SK-N-SH treated with all-trans-retinoic acid at 6 μM for 48 hours (cell line): ENCODE results near the gene ASF1A.

Experiments
- ATAC-seq: fragments of 200-7000 bp; cut with Tn5 transposase; 3 replicates; pipeline ENCODE4 v1.9.1; 2020; ENCODE audit warnings: mild to moderate bottlenecking, moderate library complexity
- ARNTL ChIP-seq: fragments of 450-650 bp; formaldehyde crosslinking; IDR thresholded peaks from 2 replicates; pipeline ENCODE4 v1.5.0; 2020; ENCODE audit warnings: low read depth, mild to moderate bottlenecking, moderate library complexity, borderline replicate concordance
- BACH2 ChIP-seq: fragments of 250-450 bp; sonication (Bioruptor Pico); IDR thresholded peaks from 2 replicates; pipeline ENCODE4 v1.9.0; 2021; ENCODE audit warnings: mild to moderate bottlenecking, borderline replicate concordance
- CREB5 ChIP-seq: fragments of 250-450 bp; sonication (Bioruptor Pico); IDR thresholded peaks from 2 replicates; pipeline ENCODE4 v1.5.1; 2020; ENCODE audit warnings: low read depth, mild to moderate bottlenecking, moderate library complexity
- CSRNP3 ChIP-seq: fragments of 250-450 bp; sonication (Bioruptor Pico); IDR thresholded peaks from 2 replicates; pipeline ENCODE4 v1.5.1; 2021; ENCODE audit warnings: mild to moderate bottlenecking, moderate library complexity
- ESRRG ChIP-seq: fragments of 250-450 bp; sonication (Bioruptor Pico); IDR thresholded peaks from 2 replicates; pipeline ENCODE4 v1.6.1; 2021; ENCODE audit warnings: mild to moderate bottlenecking
- ISL1 ChIP-seq: fragments of 250-450 bp; sonication (Bioruptor Pico); IDR thresholded peaks from 2 replicates; pipeline ENCODE4 v2.1.2; 2022; ENCODE audit warnings: mild to moderate bottlenecking, moderate library complexity
- OSR1 ChIP-seq: fragments of 250-450 bp; sonication (Bioruptor Pico); IDR thresholded peaks from 2 replicates; pipeline ENCODE4 v1.8.0; 2022; ENCODE audit warnings: moderate library complexity, mild to moderate bottlenecking, inconsistent platforms
- PPARA ChIP-seq: fragments of 250-450 bp; sonication (Bioruptor Pico); IDR thresholded peaks from 2 replicates; pipeline ENCODE4 v1.5.0; 2020; ENCODE audit warnings: mild to moderate bottlenecking, borderline replicate concordance
- RARB ChIP-seq: fragments of 250-450 bp; sonication (Bioruptor Pico); IDR thresholded peaks from 2 replicates; pipeline ENCODE4 v1.8.0; 2021; ENCODE audit warnings: mild to moderate bottlenecking, moderate library complexity
- SNAI2 ChIP-seq: fragments of 250-450 bp; sonication (Bioruptor Pico); IDR thresholded peaks from 2 replicates; pipeline ENCODE4 v1.5.0; 2020; ENCODE audit warnings: mild to moderate bottlenecking, moderate library complexity
- TSHZ2 ChIP-seq: fragments of 250-450 bp; sonication (Bioruptor Pico); IDR thresholded peaks from 2 replicates; pipeline ENCODE4 v1.5.0; 2020; ENCODE audit warnings: mild to moderate bottlenecking, moderate library complexity
- ZC3H10 ChIP-seq: fragments of 250-450 bp; sonication (Bioruptor Pico); IDR thresholded peaks from 2 replicates; pipeline ENCODE4 v1.5.1; 2021; ENCODE audit warnings: mild to moderate bottlenecking, moderate library complexity
- ZFP3 ChIP-seq: fragments of 250-450 bp; sonication (Bioruptor Pico); IDR thresholded peaks from 2 replicates; pipeline ENCODE4 v1.5.0; 2020; ENCODE audit warnings: mild to moderate bottlenecking, moderate library complexity
- ZFP30 ChIP-seq: fragments of 450-650 bp; formaldehyde crosslinking; IDR thresholded peaks from 2 replicates; pipeline ENCODE4 v1.5.0; 2022; ENCODE audit warnings: mild to moderate bottlenecking, moderate library complexity
- ZNF565 ChIP-seq: fragments of 450-650 bp; formaldehyde crosslinking; conservative IDR thresholded peaks from 2 replicates; pipeline ENCODE4 v1.5.0; 2020; ENCODE audit warnings: low read depth, mild to moderate bottlenecking, moderate library complexity
- ZNF8 ChIP-seq: fragments of 450-650 bp; formaldehyde crosslinking; IDR thresholded peaks from 2 replicates; pipeline ENCODE4 v1.5.0; 2020; ENCODE audit warnings: mild to moderate bottlenecking, moderate library complexity
- TF ChIP-seq, protein P1 (sequence below): fragments of 250-450 bp; sonication (Bioruptor Pico); IDR thresholded peaks from 2 replicates; pipeline ENCODE4 v1.8.0; 2020; ENCODE audit warnings: mild to moderate bottlenecking, moderate library complexity, borderline replicate concordance
- TF ChIP-seq, protein P2 (sequence below): fragments of 250-450 bp; sonication (Bioruptor Pico); IDR thresholded peaks from 2 replicates; pipeline ENCODE4 v1.8.0; 2021; ENCODE audit warnings: low read depth, mild to moderate bottlenecking, moderate library complexity, borderline replicate concordance

The ASF1A gene

GRCh38 chr6:118914598-118914997, 20.6 kb downstream of the ASF1A start:
- no peak for ATAC-seq
- no peak for TF ChIP-seq ISL1
- TF ChIP-seq TSHZ2: no peak
- TF ChIP-seq ZC3H10 (CRISPR knock-in tag): no peak
- TF ChIP-seq, protein P1, sequence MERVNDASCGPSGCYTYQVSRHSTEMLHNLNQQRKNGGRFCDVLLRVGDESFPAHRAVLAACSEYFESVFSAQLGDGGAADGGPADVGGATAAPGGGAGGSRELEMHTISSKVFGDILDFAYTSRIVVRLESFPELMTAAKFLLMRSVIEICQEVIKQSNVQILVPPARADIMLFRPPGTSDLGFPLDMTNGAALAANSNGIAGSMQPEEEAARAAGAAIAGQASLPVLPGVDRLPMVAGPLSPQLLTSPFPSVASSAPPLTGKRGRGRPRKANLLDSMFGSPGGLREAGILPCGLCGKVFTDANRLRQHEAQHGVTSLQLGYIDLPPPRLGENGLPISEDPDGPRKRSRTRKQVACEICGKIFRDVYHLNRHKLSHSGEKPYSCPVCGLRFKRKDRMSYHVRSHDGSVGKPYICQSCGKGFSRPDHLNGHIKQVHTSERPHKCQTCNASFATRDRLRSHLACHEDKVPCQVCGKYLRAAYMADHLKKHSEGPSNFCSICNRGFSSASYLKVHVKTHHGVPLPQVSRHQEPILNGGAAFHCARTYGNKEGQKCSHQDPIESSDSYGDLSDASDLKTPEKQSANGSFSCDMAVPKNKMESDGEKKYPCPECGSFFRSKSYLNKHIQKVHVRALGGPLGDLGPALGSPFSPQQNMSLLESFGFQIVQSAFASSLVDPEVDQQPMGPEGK (CRISPR knock-in tag): no peak
- no peak for TF ChIP-seq BACH2 (CRISPR knock-in tag)

GRCh38 chr6:118917546-118918328, 23.8 kb downstream of the ASF1A start:
- TF ChIP-seq, protein P2, sequence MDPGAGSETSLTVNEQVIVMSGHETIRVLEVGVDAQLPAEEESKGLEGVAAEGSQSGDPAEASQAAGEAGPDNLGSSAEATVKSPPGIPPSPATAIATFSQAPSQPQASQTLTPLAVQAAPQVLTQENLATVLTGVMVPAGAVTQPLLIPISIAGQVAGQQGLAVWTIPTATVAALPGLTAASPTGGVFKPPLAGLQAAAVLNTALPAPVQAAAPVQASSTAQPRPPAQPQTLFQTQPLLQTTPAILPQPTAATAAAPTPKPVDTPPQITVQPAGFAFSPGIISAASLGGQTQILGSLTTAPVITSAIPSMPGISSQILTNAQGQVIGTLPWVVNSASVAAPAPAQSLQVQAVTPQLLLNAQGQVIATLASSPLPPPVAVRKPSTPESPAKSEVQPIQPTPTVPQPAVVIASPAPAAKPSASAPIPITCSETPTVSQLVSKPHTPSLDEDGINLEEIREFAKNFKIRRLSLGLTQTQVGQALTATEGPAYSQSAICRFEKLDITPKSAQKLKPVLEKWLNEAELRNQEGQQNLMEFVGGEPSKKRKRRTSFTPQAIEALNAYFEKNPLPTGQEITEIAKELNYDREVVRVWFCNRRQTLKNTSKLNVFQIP (CRISPR knock-in tag): no peak
- no peak for TF ChIP-seq SNAI2 (CRISPR knock-in tag)
- no peak for TF ChIP-seq ZNF8 (CRISPR knock-in tag)
- no peak for TF ChIP-seq ARNTL
- no peak for TF ChIP-seq OSR1 (CRISPR knock-in tag)
- TF ChIP-seq ZFP30 (CRISPR knock-in tag): no peak
- no peak for TF ChIP-seq ISL1
- no peak for TF ChIP-seq PPARA
- no peak for TF ChIP-seq ESRRG (CRISPR knock-in tag)
- TF ChIP-seq RARB (CRISPR knock-in tag): no peak
- no peak for TF ChIP-seq ZFP3 (CRISPR knock-in tag)
- no peak for TF ChIP-seq BACH2 (CRISPR knock-in tag)
- no peak for TF ChIP-seq TSHZ2
- TF ChIP-seq CREB5 (CRISPR knock-in tag): no peak
- no peak for TF ChIP-seq ZC3H10 (CRISPR knock-in tag)
- no peak for TF ChIP-seq ZNF565 (CRISPR knock-in tag)
- ATAC-seq: no peak

- ATAC-seq: no peak
- TF ChIP-seq RARB (CRISPR knock-in tag) (no peak), SNAI2 (CRISPR knock-in tag) (no peak), CSRNP3 (CRISPR knock-in tag) (no peak), ZFP30 (CRISPR knock-in tag) (no peak), CREB5 (CRISPR knock-in tag) (no peak), TSHZ2 (no peak), ISL1 (no peak)
Observed at GRCh38 chr6:118918329-118918725, 24.4 kb downstream of the ASF1A start.
